GM20431 (cell line): Measurements from ENCODE around the gene PRR14.
"Not testable (repeated sequence)": the region's sequence is repeated elsewhere in the genome, so short reads cannot be mapped to it uniquely, and the experiment has no call there.

Source experiments
- in situ Hi-C: fragments of 300-500 bp; cut with MseI, MboI; formaldehyde crosslinking; loops from one replicate; pipeline ENCODE4 v1.15.0; 2020; ENCODE audit warnings: low sequenced_read_pairs; ENCODE audit not compliant: unreplicated experiment

The PRR14 gene

GRCh38 chr16:30626236-30626635, 24.5 kb upstream of the PRR14 start:
- in situ Hi-C loops, result no loop called here

GRCh38 chr16:30628628-30629540, 21.9 kb upstream of the PRR14 start:
- in situ Hi-C loops, result no loop called here

- in situ Hi-C loops, result not testable (repeated sequence)
These were observed 18.3 kb upstream of the PRR14 start for GRCh38 chr16:30632454-30632853.

DNA sequence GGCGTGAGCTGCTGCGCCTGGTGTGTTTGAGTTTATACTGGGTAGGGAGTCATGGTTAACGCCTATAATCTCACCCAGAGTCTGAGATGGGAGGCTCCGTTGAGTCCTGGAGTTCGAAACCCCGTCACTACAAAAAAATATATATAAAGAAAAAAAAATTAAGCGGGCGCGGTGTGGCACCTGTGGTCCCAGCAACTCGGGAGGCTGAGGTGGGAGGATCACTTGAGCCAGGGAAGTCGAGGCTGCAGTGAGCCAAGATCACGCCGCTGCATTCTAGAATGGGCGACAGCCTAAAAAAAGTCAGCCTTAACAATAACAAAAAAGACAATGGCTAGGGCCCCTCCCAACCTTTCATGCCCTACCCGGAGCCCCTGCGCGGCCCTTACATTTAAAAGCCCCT, 17.2 kb upstream of the PRR14 start:
- in situ Hi-C loops, result no loop called here

DNA sequence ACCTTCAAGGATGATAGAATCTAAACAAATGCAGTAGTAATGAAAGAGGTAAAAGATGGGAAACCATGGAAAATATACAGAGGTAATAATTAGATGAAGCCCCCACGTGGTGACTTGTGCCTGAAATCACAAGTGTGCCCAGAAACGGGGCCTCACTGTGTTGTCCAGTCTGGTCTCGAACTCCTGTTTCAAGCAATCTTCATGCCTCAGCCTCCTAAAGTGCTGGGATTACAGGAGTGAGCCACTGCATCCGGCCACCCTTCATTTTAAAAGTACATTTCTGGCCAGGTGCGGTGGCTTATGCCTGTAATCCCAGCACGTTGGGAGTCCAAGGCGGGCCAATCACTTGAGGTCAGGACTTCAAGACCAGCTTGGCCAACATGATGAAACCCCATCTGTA, 14.2 kb upstream of the PRR14 start:
- in situ Hi-C loops, result no loop called here

GRCh38 chr16:30637139-30637538, 13.6 kb upstream of the PRR14 start:
- in situ Hi-C loops, result not testable (repeated sequence)

- in situ Hi-C loops, result no loop called here
These were observed 12.8 kb upstream of the PRR14 start for GRCh38 chr16:30637944-30638343.

DNA sequence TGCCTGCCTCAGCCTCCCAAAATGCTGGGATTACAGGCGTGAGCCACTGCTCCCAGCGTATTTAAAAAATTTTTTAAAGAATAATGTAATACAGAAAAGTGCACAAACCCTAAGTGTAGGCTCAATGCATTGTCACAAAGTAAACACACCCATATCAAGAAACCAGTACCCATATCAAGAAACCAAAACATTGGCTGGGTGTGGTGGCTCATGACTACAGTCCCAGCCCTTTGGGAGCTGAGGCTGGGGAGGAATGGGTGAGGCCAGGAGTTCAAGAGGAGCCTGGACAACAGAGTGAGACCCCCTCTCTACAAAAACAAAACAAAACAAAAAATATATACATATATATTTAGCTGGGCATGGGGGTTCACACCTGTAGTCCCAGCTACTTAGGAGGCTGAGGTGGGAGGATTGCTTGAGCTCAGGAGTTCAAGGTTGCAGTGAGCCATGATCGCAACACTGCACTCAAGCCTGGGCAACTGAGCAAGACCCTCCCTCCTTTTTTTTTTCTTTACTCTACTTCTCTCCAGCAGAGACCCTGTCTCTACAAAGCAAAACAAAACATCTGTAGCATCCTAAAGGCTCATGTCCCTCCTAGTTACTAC, 9.3 kb upstream of the PRR14 start:
- in situ Hi-C loops, result no loop called here

DNA sequence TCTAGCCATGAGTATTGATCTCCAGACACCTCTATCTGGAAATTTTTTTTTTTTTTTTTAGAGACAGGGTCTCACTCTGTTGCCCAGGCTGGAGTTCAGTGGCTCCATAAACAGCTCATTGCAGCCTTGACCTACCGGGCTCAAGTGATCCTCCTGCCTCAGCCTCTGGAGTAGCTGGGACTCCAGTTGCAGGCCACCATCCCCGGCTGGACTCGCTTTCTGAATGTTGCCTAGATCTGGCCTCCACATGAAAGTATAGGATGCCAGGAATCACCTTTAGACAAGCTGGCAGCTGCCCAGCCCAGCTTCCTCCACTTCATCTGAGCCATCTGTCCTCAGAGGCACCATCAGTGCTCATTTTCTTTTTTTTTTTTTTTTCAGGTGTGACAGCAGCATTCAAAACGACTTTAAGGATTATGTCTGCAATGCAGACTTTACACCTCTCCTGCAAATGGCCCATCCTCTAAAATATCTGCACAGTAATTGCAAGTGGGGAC, 6.4 kb upstream of the PRR14 start:
- in situ Hi-C loops, result no loop called here

GRCh38 chr16:30645727-30646126, 5.0 kb upstream of the PRR14 start:
- in situ Hi-C loops, result no loop called here

GRCh38 chr16:30647274-30647571, 3.5 kb upstream of the PRR14 start:
- in situ Hi-C loops, result no loop called here

DNA sequence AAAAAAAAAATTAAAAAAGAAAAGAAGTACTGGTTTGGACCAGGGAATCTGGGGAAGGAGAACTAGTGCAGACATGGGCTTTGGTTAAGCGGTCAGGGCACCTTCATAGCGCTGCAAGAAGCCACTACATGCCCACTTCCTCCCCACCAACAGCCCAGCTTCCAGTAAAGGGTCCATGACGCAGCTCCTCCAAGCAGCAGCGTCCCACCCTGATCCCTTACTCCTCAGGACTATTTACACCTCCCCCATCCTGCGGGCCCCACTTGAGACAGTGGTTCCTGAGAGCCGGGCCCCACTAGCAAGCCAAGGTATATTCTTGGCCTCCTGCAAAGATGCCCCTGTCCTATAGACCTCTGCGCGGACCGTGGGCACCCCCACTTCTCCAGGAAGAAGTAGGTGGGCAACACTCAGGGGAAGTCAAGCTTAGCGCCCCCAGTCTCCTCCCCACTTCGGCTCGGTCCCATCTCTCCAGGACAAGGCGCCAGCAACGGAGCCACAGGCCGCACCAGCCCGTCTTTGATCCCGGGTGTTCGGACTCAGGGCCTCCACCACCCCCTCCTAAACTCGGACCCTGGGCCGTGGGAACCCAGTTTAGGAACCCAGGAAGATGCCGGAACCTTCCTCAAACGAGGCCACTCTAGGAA, 913 bp upstream of the PRR14 start:
- in situ Hi-C loops, result no loop called here

DNA sequence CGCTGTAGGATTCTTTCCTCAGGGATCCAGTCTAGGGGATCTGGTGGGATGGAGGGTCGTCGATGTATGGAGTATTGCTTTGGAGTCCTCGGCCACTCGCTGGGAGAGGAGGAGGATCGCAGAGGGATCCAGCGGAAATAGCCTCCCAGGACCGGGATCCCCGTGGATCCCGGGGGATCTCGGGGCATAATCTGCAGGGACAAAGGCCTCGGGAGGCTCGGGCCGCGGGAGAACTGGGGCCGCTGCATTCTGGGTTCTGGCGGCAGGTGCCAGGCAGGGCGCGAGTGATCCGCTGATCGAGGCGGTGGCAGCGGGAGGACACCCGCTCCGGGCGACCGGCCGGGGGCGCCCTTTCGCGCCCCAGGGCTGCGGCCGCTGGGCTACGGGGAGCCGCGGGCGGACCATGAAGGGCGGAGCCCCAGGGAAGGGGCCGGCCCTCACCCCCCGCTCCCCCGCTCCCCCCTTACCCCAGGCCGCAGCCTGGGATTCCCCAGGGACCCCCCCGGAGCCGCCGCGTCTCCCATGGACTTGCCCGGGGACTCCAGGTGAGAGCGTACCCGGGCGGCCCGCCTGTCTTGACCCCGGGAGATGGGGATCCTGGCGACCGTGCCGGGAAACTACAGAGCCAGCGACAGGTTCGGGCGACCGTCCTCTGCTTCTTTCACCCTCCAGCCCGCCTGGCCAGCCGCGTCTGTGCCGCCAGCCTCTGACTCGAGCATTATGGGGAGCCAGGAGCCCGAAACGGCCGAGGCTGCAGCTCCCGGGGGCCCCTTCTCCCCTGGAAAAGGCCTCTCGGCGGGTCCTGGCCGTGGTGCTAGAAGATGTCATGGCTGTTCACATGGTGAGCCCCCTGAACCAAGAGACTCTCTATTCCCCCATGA, 604 bp downstream of the PRR14 start:
- in situ Hi-C loops, result no loop called here

GRCh38 chr16:30652005-30652296, 1.2 kb downstream of the PRR14 start:
- in situ Hi-C loops, result no loop called here

GRCh38 chr16:30652718-30653117, 2.0 kb downstream of the PRR14 start:
- in situ Hi-C loops, result no loop called here

DNA sequence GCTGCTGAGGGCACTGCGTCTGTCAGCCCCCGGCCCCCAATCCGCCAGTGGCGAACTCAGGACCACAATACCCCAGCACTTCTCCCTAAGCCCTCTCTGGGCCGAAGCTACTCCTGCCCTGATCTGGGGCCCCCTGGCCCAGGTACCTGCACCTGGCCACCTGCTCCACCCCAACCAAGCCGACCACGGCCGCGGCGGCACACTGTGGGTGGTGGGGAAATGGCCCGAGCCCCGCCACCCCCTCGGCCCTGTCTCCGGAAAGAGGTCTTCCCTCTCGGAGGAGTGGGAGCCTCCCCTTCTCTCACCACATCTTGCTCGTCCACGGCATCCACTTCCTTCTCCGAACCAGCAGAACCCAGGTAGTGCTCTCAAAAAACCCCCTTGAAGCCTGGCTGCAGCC, 4.1 kb downstream of the PRR14 start:
- in situ Hi-C loops, result no loop called here

GRCh38 chr16:30655815-30656347, 5.1 kb downstream of the PRR14 start:
- in situ Hi-C loops, result no loop called here

DNA sequence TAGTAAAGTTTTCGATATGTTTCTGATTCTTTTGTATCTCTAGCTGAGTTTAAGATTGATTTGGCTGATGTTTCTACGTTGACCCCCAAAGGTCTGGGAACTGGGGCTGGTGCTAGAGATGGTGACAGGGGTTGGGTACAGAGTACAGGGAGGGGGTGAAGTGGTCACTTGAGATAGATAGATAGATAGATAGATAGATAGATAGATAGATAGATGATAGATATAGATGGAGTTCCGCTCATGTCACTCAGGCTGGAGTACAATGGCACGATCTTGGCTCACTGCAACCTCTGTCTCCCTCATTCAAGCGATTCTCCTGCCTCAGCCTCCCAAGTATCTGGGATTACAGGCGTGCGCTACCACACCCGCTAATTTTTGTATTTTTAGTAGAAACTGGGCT, 5.6 kb downstream of the PRR14 start:
- in situ Hi-C loops, result no loop called here

GRCh38 chr16:30656974-30657865, 6.5 kb downstream of the PRR14 start:
- in situ Hi-C loops, result no loop called here
